Activated effector memory CD4-positive, alpha-beta T cell treated with anti-CD3 and anti-CD28 coated beads, Interleukin-2, amount 50 U/mL, for 16 hours (primary cell): ENCODE data around the gene FAM219B.

Source experiments
- DNase-seq: peaks from one replicate; pipeline ENCODE4 v3.0.0-alpha.2; 2020

The FAM219B gene

DNA sequence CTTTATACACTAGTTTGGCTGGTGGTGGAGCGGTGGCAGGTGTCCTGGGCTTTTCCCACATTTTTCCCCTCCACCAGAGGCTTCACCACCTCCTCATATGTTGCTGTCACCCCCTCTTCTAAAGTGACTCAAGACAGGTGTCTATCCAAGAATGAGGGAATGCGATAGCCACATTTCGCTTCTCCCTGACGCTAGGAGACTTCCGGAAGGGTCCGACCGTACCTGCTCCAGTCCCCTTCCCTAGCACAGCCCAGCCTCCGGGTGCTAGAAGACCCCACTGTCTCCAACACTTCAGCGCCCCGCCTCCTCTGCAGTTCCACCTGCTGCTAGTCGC, 34.0 kb downstream of the FAM219B start:
- DNase-seq, result no peak

DNA sequence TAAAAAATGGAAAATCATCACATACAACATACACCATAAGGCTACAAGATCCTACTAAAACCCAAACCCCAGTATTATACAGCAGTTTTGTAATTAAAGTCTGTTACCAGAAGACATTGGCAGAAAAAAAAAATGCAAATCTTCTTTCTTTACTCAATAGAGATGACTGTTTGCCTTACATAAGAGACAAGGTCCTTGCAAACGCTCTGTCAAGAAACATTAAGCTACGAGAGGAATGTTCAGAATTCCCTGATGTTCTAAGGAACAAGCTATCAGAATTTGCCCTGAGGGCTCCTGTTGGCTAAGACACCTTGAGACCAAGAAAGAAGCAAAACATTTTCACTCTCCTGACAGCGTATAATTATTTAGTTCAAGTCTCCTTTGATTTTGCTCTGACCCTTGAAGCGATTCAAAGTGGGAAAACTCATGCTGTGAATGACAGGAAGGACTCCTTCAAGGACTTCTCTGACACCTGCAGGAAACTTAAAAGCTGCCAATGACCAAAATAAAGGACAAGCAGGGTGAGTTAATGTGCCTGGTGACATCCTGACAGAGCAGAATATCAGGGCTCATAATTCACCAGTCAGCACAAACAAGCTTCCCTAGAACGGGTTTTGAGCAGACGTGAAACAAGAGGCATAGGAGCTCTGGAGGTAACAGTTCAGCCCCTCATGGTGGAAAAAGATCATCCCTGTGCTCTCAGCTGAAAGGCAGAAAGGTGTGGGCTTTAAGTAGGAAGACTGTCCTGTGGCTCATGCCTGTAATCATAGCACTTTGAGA, 36.0 kb downstream of the FAM219B start:
- DNase-seq, result no peak

DNA sequence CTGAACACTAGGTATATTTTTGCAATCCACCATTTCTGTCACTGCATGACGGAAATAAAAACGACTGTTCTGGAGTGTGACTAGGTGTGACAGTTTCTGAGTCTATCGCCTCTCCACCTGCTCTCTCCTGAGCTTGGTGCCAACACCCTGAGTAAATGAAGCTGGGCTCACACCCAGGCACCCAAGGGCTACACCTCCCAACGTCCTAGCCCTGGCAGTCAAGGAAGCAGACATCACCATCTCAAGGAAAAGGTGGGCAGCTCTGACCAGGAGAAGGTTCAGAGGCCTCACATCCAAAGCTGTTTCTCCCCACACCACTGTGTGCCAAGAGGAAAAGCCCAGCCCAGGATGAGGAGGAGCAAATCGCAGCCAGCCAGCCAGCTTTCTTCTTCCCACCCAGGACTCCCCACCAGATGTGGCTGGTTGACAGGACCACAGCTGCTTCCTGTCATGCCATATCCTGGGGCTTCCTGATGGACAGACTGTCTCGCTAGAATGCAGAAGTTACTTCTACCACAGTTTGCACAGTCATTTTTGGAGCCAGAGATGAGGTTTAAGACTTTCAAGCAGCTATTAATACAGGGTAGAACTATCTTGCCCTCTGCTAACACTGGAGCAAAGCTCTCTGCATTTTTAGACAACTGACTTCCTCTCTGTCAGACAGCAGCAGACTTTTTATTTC, 36.8 kb downstream of the FAM219B start:
- peak; percentile 71 for DNase-seq

DNA sequence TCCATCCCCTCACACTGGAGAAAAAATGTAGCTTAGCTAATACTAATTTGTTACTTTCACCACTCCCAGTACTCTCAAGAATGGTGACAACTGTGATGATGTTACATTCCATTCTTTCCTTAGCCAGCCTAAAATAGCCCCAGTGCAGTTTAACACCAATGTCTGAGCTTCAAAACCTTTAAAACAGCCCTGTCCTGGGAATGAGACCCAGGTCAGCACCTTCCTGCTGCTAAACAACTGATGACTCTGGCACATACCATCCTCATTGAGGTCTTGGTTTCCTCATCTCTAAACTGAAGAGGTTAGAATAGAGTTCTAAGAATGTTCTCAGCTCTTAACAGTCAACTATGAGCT, 37.3 kb downstream of the FAM219B start:
- no peak for DNase-seq

DNA sequence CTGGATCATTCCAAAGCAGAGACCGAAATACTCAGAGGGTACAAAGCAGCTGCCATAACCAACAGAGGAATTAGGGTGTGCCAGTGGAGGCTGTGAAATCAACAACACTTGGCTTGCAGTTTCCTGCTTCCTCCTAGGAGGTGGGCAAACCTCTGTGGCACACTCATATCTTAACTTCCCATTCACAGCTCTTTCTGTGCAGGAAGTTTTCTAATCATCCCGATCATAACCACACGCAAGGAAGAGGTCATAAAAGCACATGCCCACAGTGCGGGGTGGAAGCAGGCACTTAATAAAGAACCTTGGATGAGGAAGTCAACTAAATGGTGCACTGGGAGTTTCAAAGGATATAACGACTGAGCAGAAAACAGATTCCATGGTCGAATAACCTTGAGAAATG, 38.6 kb downstream of the FAM219B start:
- DNase-seq, result no peak

DNA sequence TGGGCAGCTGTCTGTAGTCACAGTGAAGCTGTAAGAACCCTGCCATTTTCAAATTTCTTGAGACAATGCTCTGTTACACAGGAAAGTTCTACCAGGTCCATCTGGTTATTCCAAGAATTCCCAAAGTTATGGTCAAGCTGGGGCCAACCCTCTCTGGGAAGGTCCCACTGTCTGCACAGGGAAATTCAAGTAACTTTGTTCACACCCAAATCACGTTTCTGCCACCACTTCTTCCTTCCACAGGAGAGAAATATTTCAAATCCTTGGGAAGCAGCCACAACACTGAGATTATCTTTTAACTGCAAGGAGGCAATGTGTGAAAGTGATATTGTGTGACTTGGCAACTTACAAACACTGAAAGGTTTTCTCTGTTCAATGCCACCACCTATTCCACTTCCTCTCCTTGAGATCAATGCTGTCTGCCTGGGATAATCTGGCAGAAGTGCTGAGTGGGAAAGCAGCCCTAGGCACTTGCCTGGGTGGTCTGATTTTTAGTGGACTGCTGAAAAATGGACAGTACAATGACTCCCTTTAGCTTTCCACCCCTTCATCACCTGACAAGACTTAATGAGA, 39.1 kb downstream of the FAM219B start:
- no peak for DNase-seq

DNA sequence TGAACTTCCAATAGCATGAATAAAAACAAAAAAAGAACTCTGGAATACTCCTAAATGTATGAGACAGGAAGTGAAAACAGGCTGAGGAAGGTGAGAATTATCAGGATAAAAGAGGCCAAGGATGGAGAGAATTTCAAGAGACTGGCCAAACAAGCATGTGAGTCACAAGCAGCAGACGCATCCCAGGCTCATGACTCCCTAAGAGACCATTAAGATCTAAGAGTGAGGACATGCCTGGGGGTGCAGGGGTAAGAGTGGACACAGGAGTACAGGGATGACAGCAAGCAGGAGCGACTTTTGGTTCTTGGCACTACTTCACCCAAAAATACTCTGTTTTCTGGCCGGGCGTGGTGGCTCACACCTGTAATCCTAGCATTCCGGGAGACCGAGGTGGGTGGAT, 40.6 kb downstream of the FAM219B start:
- DNase-seq, result no peak

DNA sequence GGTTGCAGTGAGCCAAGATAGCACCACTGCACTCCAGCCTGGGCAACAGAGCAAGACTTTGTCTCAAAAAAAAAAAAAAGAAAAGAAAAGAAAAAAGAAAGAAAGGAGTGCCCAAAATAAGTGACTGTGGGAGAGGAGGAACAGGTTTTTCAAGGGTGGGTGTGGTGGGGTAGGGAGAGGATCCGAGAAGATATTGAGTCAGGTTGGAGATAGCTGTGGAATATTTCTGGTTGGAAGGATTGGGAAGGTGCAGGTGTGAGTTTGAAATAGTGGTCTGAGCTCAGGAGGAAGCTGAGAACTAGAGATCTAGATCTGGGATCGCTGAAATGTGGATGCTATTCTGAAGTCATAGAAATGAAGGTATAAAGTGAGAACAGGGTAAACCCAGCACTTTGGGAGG, 41.3 kb downstream of the FAM219B start:
- no peak for DNase-seq

DNA sequence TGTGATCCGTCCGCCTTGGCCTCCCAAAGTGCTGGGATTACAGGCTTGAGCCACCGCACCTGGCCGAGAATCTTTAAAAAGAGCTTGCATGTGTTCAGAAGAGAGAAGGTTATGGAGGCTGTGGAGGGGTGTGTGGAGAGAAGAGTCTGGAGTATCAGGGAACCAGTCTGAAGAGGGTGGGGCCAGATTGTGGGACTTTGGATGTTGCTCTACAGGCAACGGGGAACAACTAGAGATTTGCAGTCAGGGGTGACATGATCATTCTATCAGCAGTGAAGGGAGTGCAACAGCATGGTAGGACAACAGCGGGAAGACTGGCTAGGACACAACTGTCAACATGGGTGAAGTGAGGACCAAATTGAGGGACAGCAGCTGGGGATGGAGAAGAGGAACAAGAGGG, 42.4 kb downstream of the FAM219B start:
- DNase-seq, result no peak

DNA sequence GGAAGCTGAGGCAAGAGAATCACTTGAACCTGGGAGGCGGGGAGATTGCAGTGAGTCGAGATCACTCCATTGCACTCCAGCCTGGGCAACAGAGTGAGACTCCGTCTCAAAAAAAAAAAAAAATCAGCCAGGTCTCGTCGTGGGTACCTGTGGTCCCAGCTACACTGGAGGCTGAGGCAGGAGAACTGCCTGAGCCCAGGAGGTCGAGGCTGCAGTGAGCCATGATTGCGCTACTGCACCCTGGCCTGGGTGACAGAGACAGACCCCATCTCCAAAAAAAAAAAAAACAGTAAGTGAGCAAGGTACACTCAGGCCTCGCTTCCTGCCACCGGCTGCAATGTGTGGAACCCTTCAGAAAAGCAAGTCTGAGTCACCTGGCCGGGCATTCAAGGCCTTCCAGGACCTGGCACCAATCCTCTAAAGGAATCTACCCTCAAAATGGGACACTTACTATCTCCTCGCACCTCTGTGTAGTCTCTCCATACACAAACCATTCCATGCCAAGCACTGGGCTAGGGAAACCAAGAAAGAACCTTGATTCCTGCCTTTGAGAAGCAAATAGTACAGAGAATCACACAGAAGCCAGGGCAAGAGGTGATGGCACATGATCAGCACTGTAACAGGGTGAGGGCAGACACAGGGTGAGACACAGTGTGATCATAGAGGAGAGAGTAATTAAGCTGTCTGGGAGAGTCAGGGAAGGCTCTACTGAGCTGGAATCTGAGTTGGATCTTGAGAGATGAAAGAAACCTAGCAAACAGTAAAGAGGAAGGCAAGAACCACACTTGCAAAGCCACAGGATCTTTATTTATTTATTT, 43.2 kb downstream of the FAM219B start:
- DNase-seq, result no peak

DNA sequence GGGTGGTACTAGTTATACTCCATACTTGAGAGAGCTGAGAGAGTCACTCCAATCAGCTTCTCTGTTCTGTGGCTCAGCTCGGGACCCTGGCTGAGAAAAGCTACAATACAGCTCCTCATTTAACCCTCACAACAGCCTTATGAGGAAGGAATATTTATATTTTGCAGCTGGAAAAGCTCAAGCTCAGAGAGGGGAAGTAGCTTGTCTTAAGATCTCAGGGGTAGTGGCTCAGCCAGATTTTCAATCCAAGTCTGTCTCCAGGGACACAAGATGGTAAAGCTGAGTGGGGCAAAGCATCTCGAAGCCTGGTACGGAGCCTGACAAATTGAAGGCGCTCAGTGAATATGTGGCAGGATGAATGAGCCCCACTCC, 48.3 kb downstream of the FAM219B start:
- DNase-seq, result no peak

DNA sequence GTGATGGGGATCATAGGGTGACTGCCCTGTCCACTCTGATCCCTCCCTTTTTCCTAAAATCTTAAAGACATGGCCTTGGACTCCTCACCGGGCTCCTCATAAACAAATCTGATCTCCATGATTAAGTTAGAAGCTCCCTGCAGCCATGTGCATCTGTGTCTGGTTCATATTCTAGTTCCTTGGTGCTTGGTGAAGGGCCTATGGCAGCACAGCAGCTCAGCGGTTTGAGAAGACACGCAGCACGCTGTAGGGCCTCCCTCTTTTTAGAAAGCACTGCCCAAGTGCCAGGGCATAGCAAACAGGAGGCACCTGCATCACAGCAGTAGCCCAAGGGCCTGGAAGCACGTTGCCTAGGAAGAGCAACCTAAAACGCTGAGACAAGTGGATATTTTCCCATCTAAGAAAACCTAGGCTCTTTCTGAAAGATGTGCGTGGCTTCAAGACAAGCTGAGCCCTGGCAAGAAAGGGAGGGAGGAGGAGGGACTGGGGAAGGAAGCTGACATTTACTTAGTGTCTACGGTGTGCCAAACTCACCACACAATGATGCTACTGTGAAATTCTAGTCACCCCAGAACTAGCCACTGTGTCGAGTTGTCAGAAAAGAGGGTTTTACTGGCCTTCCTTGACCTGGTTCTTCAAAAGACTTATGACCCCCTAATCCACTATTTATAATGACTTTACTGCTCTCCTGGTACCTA, 48.8 kb downstream of the FAM219B start:
- no peak for DNase-seq

DNA sequence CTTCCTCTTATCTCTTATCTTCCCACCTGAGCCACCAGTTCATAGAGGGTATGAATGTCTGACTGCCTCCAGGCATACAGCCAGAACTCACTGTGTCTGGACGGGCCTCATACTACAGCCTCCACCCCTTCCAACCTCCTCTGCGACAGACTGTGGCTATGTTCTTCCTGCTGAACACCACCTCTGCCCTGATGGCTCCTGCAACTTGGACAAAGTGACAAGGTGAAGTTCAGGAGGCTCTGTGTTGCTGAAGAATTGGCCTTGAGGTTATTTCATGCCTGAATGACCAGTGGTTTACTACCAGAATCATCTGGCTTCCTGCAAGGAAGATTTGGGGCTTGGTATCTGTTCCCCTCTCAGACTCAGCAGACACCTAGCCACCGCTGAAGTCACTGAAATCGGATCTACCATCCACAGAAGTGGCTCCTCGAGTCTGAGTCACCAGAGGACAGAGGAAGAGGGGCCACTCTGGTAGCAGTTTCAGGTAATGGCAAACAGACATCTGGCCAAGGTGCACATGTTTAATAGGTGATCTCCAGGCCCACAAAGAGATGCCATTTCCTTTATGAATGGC, 49.5 kb downstream of the FAM219B start:
- no peak for DNase-seq

DNA sequence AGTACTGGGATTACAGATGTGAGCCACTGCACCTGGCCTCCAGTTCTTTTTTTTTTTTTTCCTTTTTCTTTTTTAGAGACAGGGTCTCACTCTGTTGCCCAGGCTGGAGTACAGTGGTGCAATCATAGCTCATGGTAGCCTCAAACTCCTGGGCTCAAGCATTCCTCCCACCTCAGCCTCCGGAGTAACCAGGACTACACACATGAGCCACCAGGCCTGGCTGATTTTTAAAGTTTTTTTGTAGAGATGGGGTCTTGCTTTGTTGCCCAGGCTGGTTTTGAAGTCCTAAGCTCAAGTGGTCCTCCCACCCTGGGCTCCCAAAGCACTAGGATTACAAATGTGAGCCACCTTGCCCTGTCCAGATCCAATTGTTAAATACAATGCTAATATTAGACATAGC, 50.1 kb downstream of the FAM219B start:
- DNase-seq, result no peak

DNA sequence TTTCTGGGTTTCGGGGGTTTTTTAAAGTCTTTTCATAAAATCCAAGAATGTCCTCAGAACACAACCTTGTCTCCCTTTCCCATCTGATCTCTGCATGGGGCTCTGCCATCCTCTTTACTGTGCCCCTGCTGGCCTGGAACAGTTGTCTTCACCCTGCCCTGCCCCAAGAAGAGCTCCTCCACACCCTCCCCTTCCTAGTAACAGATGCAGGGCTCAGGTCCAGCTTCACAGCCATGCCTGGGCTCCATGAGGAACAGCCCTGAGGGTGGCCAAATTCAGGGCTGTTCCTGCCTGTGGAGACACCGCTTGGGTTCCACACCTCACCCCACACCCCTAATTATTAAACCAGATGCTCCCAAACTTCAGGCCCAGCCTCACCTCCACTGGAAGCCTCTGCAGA, 50.8 kb downstream of the FAM219B start:
- DNase-seq, result no peak

DNA sequence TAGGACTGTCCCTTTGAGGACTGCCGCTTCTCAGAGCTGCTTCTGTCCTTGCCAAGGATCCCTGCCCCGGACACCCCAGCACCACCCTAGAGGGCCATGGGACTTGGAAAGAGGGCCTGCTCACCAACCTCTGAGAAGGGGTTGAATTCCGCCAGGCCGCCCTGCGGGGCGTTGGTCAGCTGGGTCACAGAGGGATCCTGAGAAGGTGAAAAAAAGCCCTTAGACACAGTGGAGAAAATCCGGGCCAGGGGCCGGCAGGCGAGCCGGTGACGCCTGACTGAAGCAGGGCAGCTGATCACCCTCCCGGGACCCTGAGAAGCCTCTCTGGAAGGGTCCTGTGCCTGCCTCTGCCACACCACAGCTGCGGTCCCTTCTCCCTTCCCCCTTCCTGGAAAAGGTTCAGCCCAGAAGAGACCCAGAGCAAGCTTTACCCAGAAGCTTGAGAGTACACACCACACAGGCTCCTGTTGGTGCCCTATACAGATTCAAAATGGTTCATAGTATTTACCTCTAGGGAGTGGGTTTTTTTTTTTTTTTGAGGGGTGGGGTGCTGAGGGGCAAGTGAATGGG, 52.1 kb downstream of the FAM219B start:
- no peak for DNase-seq

DNA sequence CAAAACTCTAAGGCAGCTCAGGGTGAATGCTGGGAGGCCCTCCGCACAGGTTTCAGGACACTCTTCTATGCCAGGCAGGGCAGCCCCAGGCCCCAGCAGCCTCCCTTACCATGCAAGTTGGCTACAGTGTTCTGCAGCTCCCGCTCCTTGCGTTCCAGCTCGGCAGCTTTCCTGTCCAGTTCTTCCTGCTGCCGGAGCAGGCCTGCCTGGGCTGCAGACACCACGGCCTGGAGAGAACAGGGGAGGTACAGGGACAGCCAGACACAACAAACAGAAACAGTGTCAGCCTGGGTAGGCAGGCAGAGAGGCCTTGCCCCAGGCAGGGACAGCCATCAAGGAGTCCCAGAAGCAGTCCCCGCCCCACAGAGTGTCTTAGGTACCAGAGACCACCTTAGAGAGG, 54.7 kb downstream of the FAM219B start:
- DNase-seq, result no peak

DNA sequence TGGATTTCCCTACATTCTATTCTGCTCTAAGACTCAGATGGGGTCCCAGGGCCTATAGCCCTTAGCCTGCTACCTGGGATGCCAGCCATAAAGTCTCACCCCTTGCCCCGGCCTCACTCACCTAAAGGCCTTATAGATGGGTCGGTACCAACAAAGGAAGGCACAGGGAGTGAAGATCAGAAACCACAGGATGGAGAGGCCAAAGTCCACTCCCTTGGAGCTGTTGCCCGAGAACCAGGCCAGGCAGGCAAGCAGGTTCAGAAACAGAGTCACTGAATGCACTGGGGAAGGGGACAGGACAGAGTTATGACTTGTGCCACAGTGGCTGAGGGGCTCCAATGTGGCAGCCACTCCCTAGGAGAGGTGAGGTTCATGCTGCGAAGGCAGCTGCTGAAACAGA, 56.3 kb downstream of the FAM219B start:
- DNase-seq, result no peak
